ENCODE results near the gene S100A12.

GRCh38 chr1:153386500-153386901 is 11.1 kb upstream of the S100A12 start:
- TF ChIP-seq CTCF (IDR thresholded peaks at IDR 0.05; ENCODE audit: low read depth, low read length, poor library complexity, severe bottlenecking) (no peak), EZH2phosphoT487 (IDR thresholded peaks at IDR 0.05; ENCODE audit: borderline replicate concordance, low read length) (no peak)
